HepG2 (cell line): ENCODE results near the gene SAXO1. TPM values are rescaled to one million over a fixed set of nuclear protein-coding genes. Genes with fewer than 3 reads are reported as not detected.
A peak's percentile ranks its signal among the peaks of the same experiment; 100 is the strongest.

Source experiments
- BCL6 ChIP-seq: IDR thresholded peaks from 2 replicates; pipeline ENCODE4 v1.6.1; 2016; ENCODE audit warnings: missing genetic modification reagents, missing compliant biosample characterization
- GZF1 ChIP-seq: sonication (generic); formaldehyde crosslinking; IDR thresholded peaks from 2 replicates; pipeline ENCODE4 v1.5.1; 2020; ENCODE audit warnings: mild to moderate bottlenecking, missing genetic modification reagents
- HIVEP1 ChIP-seq: sonication (generic); formaldehyde crosslinking; IDR thresholded peaks from 2 replicates; pipeline ENCODE4 v1.4.0; 2020; ENCODE audit warnings: mild to moderate bottlenecking, missing genetic modification reagents
- MAFK ChIP-seq, 2 experiments: IDR thresholded peaks in 1 of 2; conservative IDR thresholded peaks in 1 of 2; 2 replicates each; pipeline ENCODE4 v1.6.1; 2011; ENCODE audit warnings: improper control_type of control experiment in 2 of 2, low read length in 2 of 2
- MBD4 ChIP-seq: IDR thresholded peaks from 2 replicates; pipeline ENCODE4 v1.6.1; 2012; ENCODE audit warnings: low read length, inconsistent platforms, borderline replicate concordance
- MEF2D ChIP-seq: sonication (generic); formaldehyde crosslinking; IDR thresholded peaks from 2 replicates; pipeline ENCODE4 v1.5.1; 2020; ENCODE audit warnings: mild to moderate bottlenecking, missing genetic modification reagents
- NCOA1 ChIP-seq: sonication (generic); formaldehyde crosslinking; IDR thresholded peaks from 2 replicates; pipeline ENCODE4 v1.9.0; 2021; ENCODE audit warnings: missing genetic modification reagents
- NONO ChIP-seq, 2 experiments: fragments of 450-650 bp in 1 of 2; sonication (generic) in 1 of 2; formaldehyde crosslinking in 1 of 2; IDR thresholded peaks in 1 of 2; conservative IDR thresholded peaks in 1 of 2; 2 replicates each; pipeline versions ENCODE4 v1.6.1 to v1.8.0; 2017 to 2022; ENCODE audit warnings: mild to moderate bottlenecking in 1 of 2, missing genetic modification reagents in 1 of 2, moderate library complexity in 1 of 2
- NPAS2 ChIP-seq: sonication (generic); formaldehyde crosslinking; IDR thresholded peaks from 2 replicates; pipeline ENCODE4 v1.8.0; 2022; ENCODE audit warnings: mild to moderate bottlenecking, missing genetic modification reagents, borderline replicate concordance
- PATZ1 ChIP-seq: sonication (generic); formaldehyde crosslinking; IDR thresholded peaks from 2 replicates; pipeline ENCODE4 v1.4.0; 2020; ENCODE audit warnings: missing genetic modification reagents
- TBX2 ChIP-seq: sonication (generic); formaldehyde crosslinking; IDR thresholded peaks from 2 replicates; pipeline ENCODE4 v1.5.0; 2020; ENCODE audit warnings: missing genetic modification reagents, mild to moderate bottlenecking, borderline replicate concordance
- THAP11 ChIP-seq: IDR thresholded peaks from 2 replicates; pipeline ENCODE4 v1.6.1; 2016; ENCODE audit warnings: missing biosample characterization, missing genetic modification reagents
- UBTF ChIP-seq: sonication (generic); formaldehyde crosslinking; IDR thresholded peaks from 2 replicates; pipeline ENCODE4 v1.4.0; 2020; ENCODE audit warnings: mild to moderate bottlenecking, missing genetic modification reagents
- YEATS4 ChIP-seq: sonication (generic); formaldehyde crosslinking; IDR thresholded peaks from 2 replicates; pipeline ENCODE4 v1.4.0; 2020; ENCODE audit warnings: missing genetic modification reagents, borderline replicate concordance
- YY1 ChIP-seq: IDR thresholded peaks from 2 replicates; pipeline ENCODE4 v1.6.1; 2011; ENCODE audit warnings: low read length, low read depth, moderate library complexity, mild to moderate bottlenecking; ENCODE audit not compliant: insufficient read depth, insufficient replicate concordance
- ZBTB8A ChIP-seq: sonication (generic); formaldehyde crosslinking; IDR thresholded peaks from 2 replicates; pipeline ENCODE4 v1.4.0; 2020; ENCODE audit warnings: mild to moderate bottlenecking, low read depth, missing genetic modification reagents, borderline replicate concordance
- ZMYM4 ChIP-seq: sonication (generic); formaldehyde crosslinking; IDR thresholded peaks from 2 replicates; pipeline ENCODE4 v1.8.1; 2023; ENCODE audit warnings: mild to moderate bottlenecking, missing genetic modification reagents
- ZNF607 ChIP-seq: sonication (generic); formaldehyde crosslinking; IDR thresholded peaks from 2 replicates; pipeline ENCODE4 v1.5.1; 2020; ENCODE audit warnings: missing genetic modification reagents, mild to moderate bottlenecking, borderline replicate concordance
- ZNF792 ChIP-seq: IDR thresholded peaks from 2 replicates; pipeline ENCODE4 v1.6.1; 2016
- ZNF841 ChIP-seq: sonication (generic); formaldehyde crosslinking; IDR thresholded peaks from 2 replicates; pipeline ENCODE4 v1.8.1; 2023; ENCODE audit warnings: missing genetic modification reagents, borderline replicate concordance
- polyA plus RNA-seq, 8 experiments: library from polyadenylated mRNA; depleted of rRNA in 3 of 8; stranded (reverse) in 7 of 8; unstranded in 1 of 8; fragments of >200 nt; fragmentation: Illumina TruSeq in 4 of 8; extraction: Trizol in 4 of 8; gene quantifications; 2 replicates each; pipeline versions ENCODE4 v1.2.1 to v1.2.3, GENCODE V29; 2011 to 2016; ENCODE audit warnings: low read depth in 4 of 8, missing spikeins in 1 of 8, mixed read lengths in 1 of 8; ENCODE audit not compliant: insufficient read depth in 1 of 8
- total RNA-seq, 5 experiments: library from RNA; depleted of rRNA; stranded (reverse); fragments of >200 nt; fragmentation: Illumina TruSeq; extraction: Trizol; gene quantifications; 2 replicates each; pipeline ENCODE4 v1.2.3, GENCODE V29; 2016; ENCODE audit warnings: low read depth in 1 of 5
- TF ChIP-seq, protein P1 (sequence below): sonication (generic); formaldehyde crosslinking; IDR thresholded peaks from 2 replicates; pipeline ENCODE4 v1.4.0; 2020; ENCODE audit warnings: missing genetic modification reagents

The SAXO1 gene
- total and polyA plus RNA-seq, 2 of the 13 experiments (the other 11 are each of a cell fraction or from before 2014, with no cell fraction given) = not detected

DNA sequence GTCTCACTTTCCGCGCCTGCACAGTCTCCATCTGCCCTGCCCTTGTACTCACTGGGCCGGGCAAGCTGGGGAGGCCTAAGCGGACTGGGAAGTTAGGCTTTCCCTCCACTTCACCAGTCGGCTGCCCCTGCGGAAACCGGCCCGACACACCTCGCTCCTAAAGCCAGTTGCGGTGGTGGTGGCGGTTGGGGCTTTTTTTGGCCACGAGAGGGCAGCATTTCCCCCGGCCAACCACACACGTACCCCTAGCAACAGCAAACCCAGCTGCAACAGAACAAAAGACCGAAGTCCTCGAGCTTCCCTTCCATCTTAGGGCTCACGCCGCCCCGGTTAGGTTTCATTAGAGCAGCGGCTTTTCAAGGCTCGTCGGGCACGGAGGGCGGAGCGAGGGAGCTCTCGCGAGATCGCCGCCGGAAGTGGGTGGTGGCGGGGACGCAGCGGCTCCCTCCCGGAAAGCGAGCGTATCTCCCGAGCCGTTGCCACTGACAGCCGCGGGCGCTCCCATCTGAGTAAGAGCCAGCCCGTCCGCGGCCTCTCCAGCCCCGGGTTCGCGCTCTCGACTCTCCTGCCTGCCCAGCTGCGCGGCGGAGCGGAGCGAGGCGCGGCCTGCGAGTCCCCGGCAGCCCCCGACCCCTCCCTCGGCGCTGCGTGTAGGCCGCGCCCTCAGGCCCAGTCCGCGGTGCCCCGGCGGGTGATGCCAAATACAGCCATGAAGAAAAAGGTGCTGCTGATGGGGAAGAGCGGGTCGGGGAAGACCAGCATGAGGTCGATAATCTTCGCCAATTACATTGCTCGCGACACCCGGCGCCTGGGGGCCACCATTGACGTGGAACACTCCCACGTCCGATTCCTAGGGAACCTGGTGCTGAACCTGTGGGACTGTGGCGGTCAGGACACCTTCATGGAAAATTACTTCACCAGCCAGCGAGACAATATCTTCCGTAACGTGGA is 16.2 kb upstream of the SAXO1 start, which contains the start of gene RRAGA (continued):
- TF ChIP-seq YEATS4 (CRISPR knock-in tag) = peak; percentile 94
- 0 out of 4 replicates have a peak, but pooled peaks of 1 of the 2 experiments have one; percentile 0 for TF ChIP-seq MAFK (conservative IDR thresholded peaks at IDR 0.05 in 1 of 2, IDR thresholded peaks at IDR 0.05 in 1 of 2; ENCODE audit: low read length in 2 of 2)
- TF ChIP-seq TBX2 (CRISPR knock-in tag) = peak; percentile 83
- TF ChIP-seq NPAS2 = no peak
- TF ChIP-seq YY1 = peak; percentile 92
- TF ChIP-seq BCL6 (CRISPR knock-in tag) = peak; percentile 50
- TF ChIP-seq NCOA1 = peak; percentile 61; the same call in 1 of the 2 replicates
- no peak for TF ChIP-seq GZF1 (CRISPR knock-in tag)
- peak; percentile 75 for TF ChIP-seq PATZ1 (CRISPR knock-in tag)
- 0 out of 2 replicates have a peak, but pooled peaks have one; percentile 31 for TF ChIP-seq HIVEP1 (CRISPR knock-in tag)
- TF ChIP-seq, protein P1, sequence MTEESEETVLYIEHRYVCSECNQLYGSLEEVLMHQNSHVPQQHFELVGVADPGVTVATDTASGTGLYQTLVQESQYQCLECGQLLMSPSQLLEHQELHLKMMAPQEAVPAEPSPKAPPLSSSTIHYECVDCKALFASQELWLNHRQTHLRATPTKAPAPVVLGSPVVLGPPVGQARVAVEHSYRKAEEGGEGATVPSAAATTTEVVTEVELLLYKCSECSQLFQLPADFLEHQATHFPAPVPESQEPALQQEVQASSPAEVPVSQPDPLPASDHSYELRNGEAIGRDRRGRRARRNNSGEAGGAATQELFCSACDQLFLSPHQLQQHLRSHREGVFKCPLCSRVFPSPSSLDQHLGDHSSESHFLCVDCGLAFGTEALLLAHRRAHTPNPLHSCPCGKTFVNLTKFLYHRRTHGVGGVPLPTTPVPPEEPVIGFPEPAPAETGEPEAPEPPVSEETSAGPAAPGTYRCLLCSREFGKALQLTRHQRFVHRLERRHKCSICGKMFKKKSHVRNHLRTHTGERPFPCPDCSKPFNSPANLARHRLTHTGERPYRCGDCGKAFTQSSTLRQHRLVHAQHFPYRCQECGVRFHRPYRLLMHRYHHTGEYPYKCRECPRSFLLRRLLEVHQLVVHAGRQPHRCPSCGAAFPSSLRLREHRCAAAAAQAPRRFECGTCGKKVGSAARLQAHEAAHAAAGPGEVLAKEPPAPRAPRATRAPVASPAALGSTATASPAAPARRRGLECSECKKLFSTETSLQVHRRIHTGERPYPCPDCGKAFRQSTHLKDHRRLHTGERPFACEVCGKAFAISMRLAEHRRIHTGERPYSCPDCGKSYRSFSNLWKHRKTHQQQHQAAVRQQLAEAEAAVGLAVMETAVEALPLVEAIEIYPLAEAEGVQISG (CRISPR knock-in tag) = peak; percentile 91
- peak; percentile 78 for TF ChIP-seq ZNF792
- no peak for TF ChIP-seq ZBTB8A (CRISPR knock-in tag)
- TF ChIP-seq NONO (IDR thresholded peaks at IDR 0.05) = no peak
- TF ChIP-seq NONO (CRISPR knock-in tag; conservative IDR thresholded peaks at IDR 0.05) = peak; percentile 87
- peak; percentile 99 for TF ChIP-seq ZMYM4
- TF ChIP-seq UBTF (CRISPR knock-in tag) = peak; percentile 98
- TF ChIP-seq MBD4 = no peak
- peak; percentile 90 for TF ChIP-seq THAP11 (CRISPR knock-in tag)
- TF ChIP-seq ZNF607 (CRISPR knock-in tag) = peak; percentile 83; the same call in 1 of the 2 replicates
- TF ChIP-seq MEF2D (CRISPR knock-in tag) = peak; percentile 69; the same call in 1 of the 2 replicates
- 0 out of 2 replicates have a peak, but pooled peaks have one; percentile 47 for TF ChIP-seq ZNF841 (CRISPR knock-in tag)
